Esophagus squamous epithelium (tissue), 5 donors: ENCODE data around the gene TDRD7. TPM values are rescaled to one million over a fixed set of nuclear protein-coding genes. Genes with fewer than 3 reads are reported as not detected.

Experiments
- DNase-seq: peaks from one replicate; lab custom pipeline; 2025; lab: John Stamatoyannopoulos, UW
- H3K27ac ChIP-seq, 4 donors: fragments of 200-600 bp; sonication (generic); one replicate each; pipeline ENCODE4 v1.5.1; 2016 to 2019; ENCODE audit warnings: mild to moderate bottlenecking in 1 of 4
- H3K27me3 ChIP-seq, 4 donors: fragments of 200-600 bp; sonication (generic); 1 replicate in 3 of 4; 2 replicates in 1 of 4; pipeline versions ENCODE4 v1.5.1 to v1.6.0; 2017 to 2021; ENCODE audit warnings: antibody characterized with exemption in 1 of 4
- H3K36me3 ChIP-seq, 3 donors: fragments of 200-600 bp; sonication (generic); one replicate each; pipeline ENCODE4 v1.5.1; 2016 to 2019
- H3K4me1 ChIP-seq, 3 donors: fragments of 200-600 bp; sonication (generic); one replicate each; pipeline ENCODE4 v1.5.1; 2017 to 2019
- H3K4me3 ChIP-seq, 4 donors: fragments of 200-600 bp; sonication (generic); 1 replicate in 3 of 4; 2 replicates in 1 of 4; pipeline ENCODE4 v1.5.1; 2016 to 2019; ENCODE audit warnings: mild to moderate bottlenecking in 2 of 4, moderate library complexity in 1 of 4
- H3K9me3 ChIP-seq, 3 donors: fragments of 200-600 bp; sonication (generic); one replicate each; pipeline ENCODE4 v1.5.1; 2016 to 2019
- POLR2A ChIP-seq, 4 donors: fragments of 450-650 bp; IDR thresholded peaks; one replicate each; pipeline ENCODE4 v1.6.1; 2017; ENCODE audit warnings: antibody characterized with exemption in 4 of 4, mild to moderate bottlenecking in 4 of 4, moderate library complexity in 3 of 4
- WGBS, 2 donors: methylation state at CpG; one replicate each; pipeline ENCODE4 v1.1.5; 2018; 5-methylcytosine and 5-hydroxymethylcytosine counted together
- intact Hi-C: fragments of 100-400 bp; cut with DNase I; formaldehyde crosslinking; loops from one replicate; pipeline ENCODE4 v1.15.0; 2022
- total RNA-seq, 4 donors: library from RNA; depleted of rRNA; stranded (reverse); fragments of >200 nt; gene quantifications; one replicate each; pipeline ENCODE4 v1.1.0, GENCODE V29; 2016
- TF ChIP-seq, protein P1 (sequence below), 6 experiments: fragments of 450-650 bp in 4 of 6; fragments of 200-600 bp in 2 of 6; sonication (generic) in 2 of 6; IDR thresholded peaks; one replicate each; pipeline ENCODE4 v1.5.1; 2016 to 2019; ENCODE audit warnings: antibody characterized with exemption in 6 of 6, mild to moderate bottlenecking in 4 of 6, moderate library complexity in 4 of 6
- donor health status: DM: yes; HTN: yes; CAD: no.

The TDRD7 gene
- total RNA-seq, 4 donors from 2014 or later, result 7.7 to 11.3 (median 10.2) TPM

GRCh38 chr9:97526895-97527575, 115.1 kb downstream of the TDRD7 start:
- TF ChIP-seq POLR2A (IDR thresholded peaks at IDR 0.05), result no peak
- TF ChIP-seq, protein P1, sequence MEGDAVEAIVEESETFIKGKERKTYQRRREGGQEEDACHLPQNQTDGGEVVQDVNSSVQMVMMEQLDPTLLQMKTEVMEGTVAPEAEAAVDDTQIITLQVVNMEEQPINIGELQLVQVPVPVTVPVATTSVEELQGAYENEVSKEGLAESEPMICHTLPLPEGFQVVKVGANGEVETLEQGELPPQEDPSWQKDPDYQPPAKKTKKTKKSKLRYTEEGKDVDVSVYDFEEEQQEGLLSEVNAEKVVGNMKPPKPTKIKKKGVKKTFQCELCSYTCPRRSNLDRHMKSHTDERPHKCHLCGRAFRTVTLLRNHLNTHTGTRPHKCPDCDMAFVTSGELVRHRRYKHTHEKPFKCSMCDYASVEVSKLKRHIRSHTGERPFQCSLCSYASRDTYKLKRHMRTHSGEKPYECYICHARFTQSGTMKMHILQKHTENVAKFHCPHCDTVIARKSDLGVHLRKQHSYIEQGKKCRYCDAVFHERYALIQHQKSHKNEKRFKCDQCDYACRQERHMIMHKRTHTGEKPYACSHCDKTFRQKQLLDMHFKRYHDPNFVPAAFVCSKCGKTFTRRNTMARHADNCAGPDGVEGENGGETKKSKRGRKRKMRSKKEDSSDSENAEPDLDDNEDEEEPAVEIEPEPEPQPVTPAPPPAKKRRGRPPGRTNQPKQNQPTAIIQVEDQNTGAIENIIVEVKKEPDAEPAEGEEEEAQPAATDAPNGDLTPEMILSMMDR (IDR thresholded peaks at IDR 0.05), result no peak
- no peaks in the 10 kb centered on the region for H3K9me3 ChIP-seq
- no peak for DNase-seq
- intact Hi-C loops, result no loop called here
- H3K27ac ChIP-seq, result peak overlapping the region in 2 of 4 donors; percentile 1 to 74
- peaks cover 0 to 7% (median 0%) of the 10 kb centered on the region in 3 donors for H3K36me3 ChIP-seq
- peaks cover 0 to 31% (median 17%) of the 10 kb centered on the region in 3 donors for H3K4me1 ChIP-seq
- H3K4me3 ChIP-seq, result no peak overlapping the region
- 83 to 88% methylated on average over 7 of the region's 7 CpGs for WGBS, 2 donors
- peaks cover 0 to 5% (median 0%) of the 10 kb centered on the region in 4 donors for H3K27me3 ChIP-seq

DNA sequence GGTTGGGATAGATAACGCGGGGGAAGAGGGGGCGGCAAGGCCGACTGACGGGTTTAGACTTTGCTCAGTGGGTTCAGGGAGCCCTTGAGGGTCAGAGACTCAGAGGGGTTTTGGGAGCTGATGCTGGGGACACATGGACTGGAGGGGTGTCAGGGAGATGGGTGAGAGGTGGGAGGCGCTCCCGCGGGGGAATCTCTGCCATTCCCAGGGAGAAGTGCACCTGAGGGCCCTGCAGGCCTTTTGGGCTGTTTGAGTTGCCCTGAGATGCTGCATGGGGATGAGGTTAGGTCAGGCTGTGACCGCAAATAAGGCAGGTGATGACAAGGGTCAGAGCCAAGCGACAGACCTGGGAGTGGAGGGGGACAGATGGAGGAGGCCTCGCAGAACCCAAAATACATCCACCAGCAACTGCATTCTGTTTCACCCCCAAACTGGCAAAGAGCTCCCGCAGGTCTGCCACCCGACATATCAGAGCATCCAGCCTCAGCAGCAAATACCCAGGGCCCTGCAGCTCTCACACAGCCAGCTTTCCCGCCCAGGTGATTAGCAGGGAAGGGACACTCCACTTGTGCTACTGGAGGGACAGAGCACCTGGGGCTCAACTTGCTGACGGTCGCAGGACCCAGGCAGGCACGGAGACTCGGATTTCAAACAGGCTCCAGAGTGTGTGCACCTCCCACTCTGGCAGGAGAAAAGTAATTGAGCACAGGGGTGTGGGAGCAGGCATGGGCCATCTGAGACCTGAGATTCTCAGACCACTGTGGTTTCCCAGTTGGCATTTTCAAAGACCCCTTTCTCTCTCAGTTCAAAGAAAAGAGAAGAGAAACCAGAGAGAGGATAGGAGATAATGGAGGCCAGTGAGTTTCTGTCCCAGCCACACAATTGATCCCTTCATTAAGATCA, 116.0 kb downstream of the TDRD7 start:
- intact Hi-C loops, result no loop called here
- no peak overlapping the region for H3K4me3 ChIP-seq
- DNase-seq, result no peak
- no peak for TF ChIP-seq POLR2A (IDR thresholded peaks at IDR 0.05)
- TF ChIP-seq, protein P1 (IDR thresholded peaks at IDR 0.05), result no peak
- H3K27me3 ChIP-seq, result peaks cover 0 to 5% (median 0%) of the 10 kb centered on the region in 4 donors
- WGBS, 2 donors, result 72 to 86% methylated on average over 10 to 13 of the region's 18 CpGs
- H3K9me3 ChIP-seq, result no peaks in the 10 kb centered on the region
- H3K4me1 ChIP-seq, result peaks cover 0 to 34% (median 17%) of the 10 kb centered on the region in 3 donors
- H3K36me3 ChIP-seq, result peaks cover 0 to 7% (median 0%) of the 10 kb centered on the region in 3 donors
- peak overlapping the region; percentile 38 to 85 (median 67) for H3K27ac ChIP-seq

GRCh38 chr9:97528529-97529230, 116.8 kb downstream of the TDRD7 start:
- peaks cover 0 to 34% (median 17%) of the 10 kb centered on the region in 3 donors for H3K4me1 ChIP-seq
- 66 to 68% methylated on average over 5 to 8 of the region's 8 CpGs for WGBS, 2 donors
- intact Hi-C loops, result no loop called here
- peak overlapping the region; percentile 38 to 85 (median 67) for H3K27ac ChIP-seq
- H3K27me3 ChIP-seq, result peaks cover 0 to 4% (median 0%) of the 10 kb centered on the region in 4 donors
- TF ChIP-seq POLR2A (IDR thresholded peaks at IDR 0.05), result no peak
- TF ChIP-seq, protein P1 (IDR thresholded peaks at IDR 0.05), result no peak
- no peak overlapping the region for H3K4me3 ChIP-seq
- no peaks in the 10 kb centered on the region for H3K9me3 ChIP-seq
- no peak for DNase-seq
- H3K36me3 ChIP-seq, result peaks cover 0 to 7% (median 0%) of the 10 kb centered on the region in 3 donors

DNA sequence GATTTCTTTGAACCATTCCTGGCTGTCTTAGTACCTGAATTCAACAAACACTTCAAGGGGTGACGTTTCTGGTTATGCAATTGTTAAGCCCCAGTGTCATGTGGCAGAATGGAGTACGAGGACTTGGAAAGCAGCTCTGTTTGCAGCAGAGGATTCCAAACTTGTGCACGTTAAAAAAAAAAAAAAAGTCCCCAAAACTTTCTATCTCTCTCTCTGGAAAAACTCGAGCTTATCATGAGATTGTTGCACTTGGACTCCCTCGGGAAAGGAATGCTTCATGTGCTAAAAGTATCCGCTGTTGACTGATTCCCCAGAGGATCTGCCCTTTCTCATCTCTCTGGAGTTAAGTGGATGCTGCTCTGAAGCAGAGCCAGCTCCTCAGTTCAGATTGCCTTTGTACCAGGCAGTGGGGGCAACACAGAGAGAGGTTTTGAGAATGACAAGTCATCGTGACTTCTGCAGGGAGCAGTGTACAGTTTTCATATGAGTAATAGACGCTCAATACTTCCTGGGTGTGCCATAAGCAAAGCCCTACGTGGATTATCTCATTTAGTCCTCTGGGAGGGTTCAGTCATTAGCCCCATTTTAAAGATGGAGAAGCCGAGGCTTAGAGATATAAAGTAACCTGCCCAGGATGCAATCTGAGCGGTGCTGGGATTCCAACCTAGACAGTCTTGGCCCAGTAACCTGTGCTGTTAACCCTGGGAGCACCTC, 117.6 kb downstream of the TDRD7 start:
- no peak for TF ChIP-seq POLR2A (IDR thresholded peaks at IDR 0.05)
- TF ChIP-seq, protein P1 (IDR thresholded peaks at IDR 0.05), result no peak

More for the DNA sequence above, 117.6 kb downstream of the TDRD7 start:
- Histone ChIP-seq H3K36me3 (peaks cover 0 to 7% (median 0%) of the 10 kb centered on the region in 3 donors), H3K9me3 (no peaks in the 10 kb centered on the region), H3K27ac (peak overlapping the region in 3 of 4 donors; percentile 60 to 85 (median 74)), H3K27me3 (no peaks in the 10 kb centered on the region), H3K4me1 (peaks cover 0 to 34% (median 17%) of the 10 kb centered on the region in 3 donors), H3K4me3 (no peak overlapping the region)
- intact Hi-C loops, result no loop called here
- no peak for DNase-seq
- WGBS, 2 donors, result 39 to 42% methylated on average over 11 of the region's 11 CpGs
